Measurements from ENCODE around the gene MCUB.
"Not testable (repeated sequence)": the region's sequence is repeated elsewhere in the genome, so short reads cannot be mapped to it uniquely, and the experiment has no call there.

The MCUB gene

DNA sequence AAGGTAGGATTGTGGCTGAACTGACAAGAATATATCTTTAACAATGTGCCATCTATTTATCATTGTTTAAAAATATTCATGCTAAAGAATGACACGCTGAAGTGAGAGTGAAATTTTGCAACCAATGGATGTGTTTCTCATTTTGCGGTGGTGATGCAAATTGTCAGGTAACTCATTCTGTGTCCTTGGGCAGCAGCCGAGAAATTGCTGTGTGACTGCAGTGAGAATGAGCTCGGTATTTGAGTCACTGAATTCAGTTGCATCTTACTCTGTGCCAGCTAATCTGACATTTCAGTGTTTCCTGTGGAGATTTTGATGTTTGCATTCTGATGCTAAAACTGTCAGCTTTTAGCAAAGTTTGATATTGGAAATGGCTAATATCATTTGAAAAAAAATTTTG, 28.1 kb downstream of the MCUB start:
- DNase-seq = no peak

DNA sequence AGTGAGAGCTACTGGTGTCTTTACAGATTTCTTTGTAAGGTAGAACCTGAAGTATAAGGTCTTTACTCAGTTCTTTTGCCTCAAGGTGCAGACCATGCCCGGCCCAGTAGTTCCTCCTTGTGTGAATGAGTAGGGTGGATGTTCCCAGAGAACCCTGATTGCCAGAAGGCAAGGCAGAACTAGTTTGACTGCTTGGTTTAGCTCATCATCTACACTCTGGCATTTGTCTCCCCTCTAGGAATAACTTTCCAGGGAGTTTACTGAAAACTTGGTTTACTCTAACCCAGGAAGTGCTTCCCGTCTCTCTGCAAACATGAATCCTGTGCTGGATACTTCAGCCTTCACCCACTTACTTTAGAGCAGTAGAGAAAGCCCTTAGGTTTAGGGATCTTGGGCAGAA, 29.1 kb downstream of the MCUB start:
- no peak for DNase-seq

DNA sequence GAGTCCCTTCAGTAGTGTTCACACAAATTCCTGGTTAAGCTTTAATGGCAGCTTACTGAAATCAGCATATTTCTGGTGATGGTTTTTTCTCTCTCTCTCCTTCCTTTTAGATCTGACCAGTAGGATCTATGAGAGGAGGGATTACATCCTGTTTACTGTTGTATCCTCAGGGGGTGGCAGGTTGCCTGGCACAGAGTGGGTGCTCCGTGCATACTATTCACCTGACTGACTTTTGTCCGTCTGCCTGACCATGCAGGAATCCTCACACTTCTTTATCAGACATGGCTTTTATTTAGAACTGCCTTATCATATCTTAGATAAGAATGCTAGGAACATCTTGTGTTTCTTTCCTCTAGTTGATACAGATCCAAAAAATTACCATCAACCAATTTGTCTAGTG, 29.6 kb downstream of the MCUB start:
- DNase-seq = no peak

DNA sequence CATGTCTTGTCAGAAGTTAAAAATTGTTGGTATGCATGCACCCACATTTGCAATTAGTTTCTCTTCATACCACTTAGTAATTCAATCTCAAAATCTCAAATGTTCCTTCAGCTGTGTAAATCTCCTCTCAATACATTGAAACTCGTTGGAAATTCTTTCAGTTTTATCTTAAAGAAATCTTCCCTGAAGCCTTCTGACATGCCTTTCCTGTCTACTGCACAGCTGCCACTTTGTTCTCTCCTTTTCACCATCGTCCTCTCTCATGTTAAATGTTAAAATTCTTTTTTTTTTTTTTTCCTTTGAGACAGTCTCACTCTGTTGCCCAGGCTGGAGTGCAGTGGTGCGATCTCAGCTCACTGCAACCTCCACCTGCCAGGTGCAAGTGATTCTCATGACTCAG, 30.9 kb downstream of the MCUB start:
- DNase-seq = no peak

DNA sequence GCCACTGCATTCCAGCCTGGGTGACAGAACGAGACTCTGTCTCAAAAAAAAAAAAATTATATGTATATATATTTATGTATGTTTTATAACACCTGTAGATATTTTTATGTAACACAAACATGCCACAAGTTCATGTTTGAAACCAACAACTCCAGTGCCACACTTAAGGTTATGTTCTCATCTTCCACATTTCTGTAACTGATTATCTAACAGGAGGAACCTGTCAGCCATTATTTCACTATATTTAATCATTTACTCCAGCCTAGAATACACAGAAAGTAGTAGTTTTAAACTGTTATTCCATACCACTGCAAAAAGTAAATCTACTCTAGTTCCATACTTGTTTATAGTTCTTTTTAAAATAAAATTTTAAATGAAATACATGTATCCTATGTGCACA, 32.3 kb downstream of the MCUB start:
- DNase-seq = no peak

DNA sequence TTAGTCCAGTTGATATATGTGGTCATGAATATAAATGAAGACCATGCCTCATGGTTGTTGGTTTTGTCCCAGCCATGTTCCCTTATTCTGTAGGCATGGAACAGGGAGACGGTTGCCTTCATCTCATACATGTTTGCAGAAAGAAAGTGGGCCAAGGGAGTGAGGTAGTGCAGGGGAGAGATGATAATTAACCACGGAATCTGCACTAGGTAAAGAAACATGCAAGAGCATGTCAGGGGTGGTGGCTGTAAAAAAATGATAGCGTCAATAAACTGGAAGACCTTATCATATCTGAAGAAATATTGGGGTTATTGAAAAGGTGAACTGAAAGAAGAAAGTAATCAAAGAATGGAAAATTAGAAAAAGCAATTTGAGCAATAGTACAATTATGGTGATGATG, 35.1 kb downstream of the MCUB start:
- not testable (repeated sequence) for DNase-seq

DNA sequence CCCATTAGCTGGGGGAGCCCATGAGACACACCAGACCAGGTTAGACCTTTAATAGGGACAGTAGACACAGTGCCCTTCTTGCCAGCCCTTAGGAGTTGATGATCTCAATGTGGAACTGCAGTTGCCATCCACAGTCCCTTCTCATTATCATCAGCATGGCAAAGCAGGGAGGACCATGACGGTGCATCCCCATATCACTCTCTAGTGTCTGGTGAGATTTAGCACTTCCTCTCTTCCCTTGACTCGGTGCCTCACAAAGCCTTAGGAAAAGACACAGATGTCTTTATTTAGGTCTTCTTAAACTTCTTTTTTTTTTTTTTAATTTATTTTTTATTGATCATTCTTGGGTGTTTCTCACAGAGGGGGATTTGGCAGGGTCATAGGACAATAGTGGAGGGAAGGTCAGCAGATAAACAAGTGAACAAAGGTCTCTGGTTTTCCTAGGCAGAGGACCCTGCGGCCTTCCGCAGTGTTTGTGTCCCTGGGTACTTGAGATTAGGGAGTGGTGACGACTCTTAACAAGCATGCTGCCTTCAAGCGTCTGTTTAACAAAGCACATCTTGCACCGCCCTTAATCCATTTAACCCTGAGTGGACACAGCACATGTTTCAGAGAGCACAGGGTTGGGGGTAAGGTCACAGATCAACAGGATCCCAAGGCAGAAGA, 36.5 kb downstream of the MCUB start:
- not testable (repeated sequence) for DNase-seq

DNA sequence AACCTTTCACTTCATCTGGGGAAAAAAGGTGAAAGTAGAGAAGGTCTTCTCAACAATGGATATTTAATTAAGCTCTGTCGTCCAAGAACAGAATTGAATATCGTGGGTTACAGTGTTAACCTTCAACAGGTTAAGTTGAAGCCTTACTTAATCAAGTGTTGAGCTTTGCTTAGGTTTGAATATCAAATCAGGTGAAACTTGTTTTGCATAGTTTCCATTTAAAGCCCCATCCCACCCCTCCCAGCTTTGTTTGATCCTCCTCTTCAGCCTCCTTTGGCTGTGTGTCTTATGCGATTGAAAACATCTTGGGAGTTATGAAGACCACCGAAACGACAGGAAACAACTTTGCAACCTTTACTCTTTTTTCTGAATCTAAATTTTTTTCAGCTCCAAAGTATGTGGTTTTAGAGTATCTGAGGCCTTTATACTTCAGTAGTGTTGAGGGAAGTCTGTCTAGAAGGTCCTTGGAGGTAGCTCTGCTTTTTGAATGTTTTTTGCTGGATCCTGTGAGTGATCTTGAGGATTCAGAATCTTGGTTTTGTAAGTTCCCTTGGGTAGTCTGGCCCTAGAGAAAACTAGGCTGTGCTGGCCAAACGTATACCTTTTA, 39.1 kb downstream of the MCUB start:
- DNase-seq = no peak

DNA sequence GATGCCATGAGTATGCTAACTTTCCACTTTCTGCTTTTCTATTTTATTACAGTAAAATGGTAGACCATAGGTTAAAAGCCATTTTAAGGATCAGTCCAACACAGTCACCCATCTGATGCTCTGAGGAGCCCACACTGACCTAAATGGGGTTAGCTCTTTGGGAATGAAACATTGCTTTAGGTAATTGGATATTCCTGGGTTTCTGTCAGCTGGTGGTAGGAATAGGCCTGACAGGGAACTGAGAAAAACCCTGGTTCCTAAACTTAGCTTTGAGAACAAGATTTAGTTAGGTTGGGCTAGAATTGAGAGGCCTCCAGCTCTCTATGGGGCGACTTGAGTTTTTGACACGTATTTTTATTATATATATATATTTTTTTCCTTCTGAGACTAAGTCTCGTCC, 40.4 kb downstream of the MCUB start:
- DNase-seq = no peak

DNA sequence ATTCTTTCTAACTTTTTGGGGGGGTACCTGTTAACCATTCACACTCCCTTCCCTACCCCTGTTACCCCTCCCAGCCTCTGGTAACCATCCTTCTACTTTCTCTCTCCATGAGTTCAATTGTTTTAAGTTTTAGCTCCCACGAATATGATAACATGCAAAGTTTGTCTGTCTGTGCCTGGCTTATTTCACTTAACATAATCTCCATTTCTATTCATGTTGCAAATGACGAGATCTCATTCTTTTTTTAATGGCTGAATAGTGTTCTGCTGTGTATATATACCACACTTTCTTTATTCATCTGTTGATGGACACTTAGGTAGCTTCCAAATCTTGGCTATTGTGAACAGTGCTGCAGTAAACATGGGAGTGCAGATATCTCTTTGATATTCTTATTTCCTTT, 41.3 kb downstream of the MCUB start:
- no peak for DNase-seq

DNA sequence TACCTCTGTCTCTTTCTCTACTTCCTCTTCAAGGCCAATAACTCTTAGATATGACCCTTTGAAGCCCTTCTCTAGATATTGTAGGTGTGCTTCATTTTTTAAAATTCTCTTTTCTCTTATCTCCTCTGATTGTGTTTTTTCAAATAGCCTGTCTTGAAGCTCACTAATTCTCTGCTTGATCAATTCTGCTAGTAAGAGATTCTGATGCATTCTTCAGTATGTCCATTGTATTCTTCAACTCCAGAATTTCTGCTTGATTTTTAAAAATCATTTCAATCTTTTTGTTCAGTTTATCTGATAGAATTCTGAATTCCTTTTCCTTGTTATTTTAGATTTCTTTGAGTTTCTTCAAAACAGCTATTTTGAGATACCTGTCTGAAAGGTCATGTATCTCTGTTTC, 47.9 kb downstream of the MCUB start:
- DNase-seq = no peak

DNA sequence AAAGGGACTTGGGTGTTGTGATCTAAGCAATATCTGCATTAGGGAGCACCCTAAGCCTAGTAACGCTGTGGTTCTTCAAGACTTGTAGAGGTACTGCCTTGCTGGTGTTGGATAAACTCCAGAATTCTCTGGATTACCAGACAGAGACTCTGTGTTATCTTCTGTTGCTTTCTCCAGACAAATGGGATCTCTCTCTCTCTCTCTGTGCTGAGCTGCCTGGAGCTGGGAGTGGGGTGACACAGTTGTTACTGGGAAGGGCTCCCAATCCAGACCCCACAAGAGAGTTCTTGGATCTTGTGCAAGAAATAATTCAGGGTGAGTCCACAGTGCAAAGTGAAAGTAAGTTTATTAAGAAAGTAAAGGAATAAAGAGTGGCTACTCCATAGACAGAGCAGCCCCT, 48.8 kb downstream of the MCUB start:
- no peak for DNase-seq

DNA sequence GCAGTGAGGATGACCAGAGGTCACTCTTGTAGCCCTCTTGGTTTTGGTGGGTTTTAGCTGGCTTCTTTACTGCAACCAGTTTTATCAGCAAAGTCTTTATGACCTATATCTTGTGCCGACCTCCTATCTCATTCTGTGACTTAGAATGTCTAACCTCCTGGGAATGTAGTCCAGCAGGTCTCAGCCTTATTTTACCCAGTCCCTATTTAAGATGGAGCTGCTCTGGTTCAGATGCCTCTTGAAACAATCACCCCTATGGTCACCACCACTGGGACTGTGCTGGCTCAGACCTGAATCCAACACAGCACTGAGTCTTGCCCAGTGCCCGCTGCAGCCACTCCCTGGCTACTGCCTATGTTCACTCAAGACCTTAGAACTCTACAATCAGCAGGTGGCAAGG, 49.4 kb downstream of the MCUB start:
- no peak for DNase-seq

DNA sequence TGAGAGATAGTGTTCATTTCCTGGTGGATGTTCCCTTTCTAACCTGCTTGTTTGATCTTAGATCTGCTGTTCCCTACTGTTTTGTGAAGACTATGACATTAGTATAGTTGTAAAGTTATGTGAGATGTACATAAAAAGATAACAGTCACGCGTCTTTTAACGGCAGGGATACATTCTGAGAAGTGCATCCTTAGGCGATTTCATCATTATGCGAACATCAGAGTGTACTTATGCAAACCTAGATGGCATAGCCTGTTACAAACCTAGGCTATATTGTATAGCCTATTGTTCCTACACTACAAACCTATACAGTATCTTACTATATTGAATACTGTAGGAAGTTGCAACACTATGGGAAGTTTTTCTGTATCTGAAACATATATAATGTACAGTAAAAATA, 50.4 kb downstream of the MCUB start:
- DNase-seq = no peak

DNA sequence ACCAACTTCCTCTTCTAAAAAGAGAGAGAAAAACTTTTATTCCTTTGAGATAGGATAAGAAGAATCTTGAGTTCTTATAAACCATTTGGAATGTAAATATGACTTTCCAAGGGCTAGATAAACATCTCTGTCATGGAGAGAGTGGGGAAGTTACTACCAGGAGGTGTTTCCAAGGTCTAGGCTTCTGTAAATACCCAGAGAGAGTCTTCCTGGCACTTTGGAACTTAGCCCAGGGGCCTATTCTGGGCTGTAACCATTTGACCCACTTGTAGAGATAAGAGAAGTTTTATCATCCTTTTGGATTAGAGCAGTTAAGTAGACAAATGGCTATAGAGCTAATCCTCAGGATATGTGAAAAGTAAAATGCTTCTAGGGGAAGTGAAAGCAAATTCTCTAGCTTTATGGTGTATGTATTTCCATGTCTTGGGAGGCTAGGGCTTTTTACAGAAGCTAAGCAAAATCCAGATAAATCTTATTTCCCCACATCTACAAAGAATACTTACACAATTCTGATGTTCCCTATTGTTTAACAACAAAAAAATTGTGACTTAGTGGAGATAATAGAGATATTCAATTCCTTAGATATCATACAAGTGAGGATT, 51.1 kb downstream of the MCUB start:
- DNase-seq = no peak

DNA sequence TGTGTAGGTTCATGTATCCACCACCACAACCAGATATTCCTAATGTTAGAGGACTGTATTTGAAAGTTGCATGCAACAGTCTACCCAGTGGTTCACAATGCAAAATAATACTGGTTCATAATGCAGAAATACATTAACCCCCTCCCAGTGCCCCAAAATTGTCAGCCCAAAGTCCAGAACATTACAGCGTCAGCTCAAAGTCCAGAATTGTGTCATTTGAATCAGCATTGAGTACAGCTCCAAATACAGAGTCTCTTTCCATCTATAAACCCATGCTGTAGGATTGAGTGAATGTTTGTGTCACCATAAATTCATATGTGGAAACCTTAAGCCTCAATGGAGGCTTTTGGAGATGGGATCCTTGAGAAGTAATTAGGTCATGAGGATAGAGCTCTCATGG, 54.0 kb downstream of the MCUB start:
- no peak for DNase-seq

DNA sequence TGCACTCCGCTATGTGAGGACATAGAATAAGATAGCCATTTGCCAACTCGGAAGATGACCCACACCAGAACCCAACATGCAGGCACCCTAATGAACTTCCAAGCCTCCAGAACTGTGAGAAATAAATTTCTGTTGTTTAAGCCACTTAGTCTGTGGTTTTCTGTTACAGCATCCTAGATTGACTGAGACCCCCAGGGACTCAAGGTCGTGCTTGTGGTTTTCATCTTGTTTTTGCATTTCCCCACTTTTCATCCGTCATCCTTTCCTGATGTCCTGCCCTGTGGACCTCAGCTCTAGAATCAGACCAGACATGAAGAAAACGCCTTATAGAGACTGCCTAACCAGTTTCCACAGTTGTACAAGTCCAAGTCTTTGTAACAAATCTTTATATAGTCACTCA, 54.4 kb downstream of the MCUB start:
- DNase-seq = no peak

DNA sequence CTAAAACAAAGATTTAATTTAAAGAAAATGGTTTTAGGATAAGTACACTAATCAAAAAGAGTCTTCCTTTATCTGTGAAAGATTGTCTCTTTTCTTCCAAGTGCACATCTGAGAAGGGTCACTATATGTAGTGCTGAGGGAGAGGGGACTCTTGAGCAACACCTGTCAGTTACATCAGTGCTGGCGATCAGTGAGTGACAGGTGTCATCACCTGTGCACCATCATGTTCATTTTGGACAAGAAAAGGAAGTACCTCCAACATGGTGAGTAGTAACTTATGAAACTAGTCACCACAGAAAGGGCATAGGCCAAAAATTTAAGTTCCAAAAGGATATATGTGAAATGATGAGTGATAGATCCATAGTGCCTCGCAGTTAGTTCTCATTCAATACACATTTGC, 55.7 kb downstream of the MCUB start:
- DNase-seq = no peak

DNA sequence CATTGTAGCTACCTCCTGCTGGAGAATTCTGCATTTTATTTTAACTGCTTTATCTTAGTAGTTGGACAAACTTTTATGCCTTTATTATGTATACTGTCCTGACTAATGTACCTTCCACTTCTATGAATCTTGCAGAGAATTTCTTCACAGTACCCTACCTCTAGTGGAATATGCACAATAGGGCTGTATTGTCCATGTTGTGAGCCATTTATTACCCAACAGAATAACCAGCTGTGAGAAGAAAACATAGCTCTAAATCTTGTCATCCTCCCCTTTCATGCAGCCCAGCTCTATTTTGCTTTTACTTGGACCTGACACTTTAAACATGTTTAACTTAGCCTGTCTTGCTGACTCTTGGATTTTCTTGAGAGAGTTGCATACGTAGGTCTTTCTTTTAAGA, 56.2 kb downstream of the MCUB start:
- no peak for DNase-seq

DNA sequence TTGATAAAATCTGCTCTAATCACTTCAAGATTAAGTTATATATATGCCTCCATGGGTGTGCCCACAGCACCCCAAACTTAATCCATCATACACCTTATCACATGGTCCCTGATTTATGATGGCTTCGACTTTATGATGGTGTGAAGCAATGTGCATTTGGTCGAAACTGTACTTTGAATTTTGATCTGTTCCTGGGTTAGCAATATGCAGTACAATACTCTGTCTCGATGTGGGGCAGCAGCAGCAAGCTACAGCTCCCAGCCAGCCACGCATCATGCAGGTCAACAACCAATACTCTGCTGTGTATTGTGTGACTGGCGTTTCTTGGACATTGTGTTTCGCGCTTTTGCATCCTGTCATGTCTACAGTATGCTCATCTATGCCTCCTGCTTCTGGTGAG, 62.6 kb downstream of the MCUB start:
- no peak for DNase-seq

DNA sequence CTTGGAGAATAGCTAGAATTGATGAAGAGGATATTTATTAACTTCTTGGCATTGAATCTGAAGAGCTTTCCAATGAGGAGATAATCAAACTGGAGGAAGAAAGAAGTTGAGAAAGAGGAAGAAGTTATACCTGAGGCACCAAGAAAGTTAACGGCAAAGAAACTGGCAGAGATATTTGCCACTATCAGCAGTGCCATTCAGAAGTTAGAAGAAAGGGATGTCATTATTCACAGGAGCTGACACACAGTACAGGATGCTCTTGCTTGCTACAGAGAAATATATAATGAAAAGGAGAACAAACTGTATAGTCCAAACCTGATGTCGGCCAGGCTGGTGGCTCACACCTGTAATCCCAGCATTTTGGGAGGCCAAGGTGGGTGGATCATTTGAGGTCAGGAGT, 64.5 kb downstream of the MCUB start:
- DNase-seq = no peak

DNA sequence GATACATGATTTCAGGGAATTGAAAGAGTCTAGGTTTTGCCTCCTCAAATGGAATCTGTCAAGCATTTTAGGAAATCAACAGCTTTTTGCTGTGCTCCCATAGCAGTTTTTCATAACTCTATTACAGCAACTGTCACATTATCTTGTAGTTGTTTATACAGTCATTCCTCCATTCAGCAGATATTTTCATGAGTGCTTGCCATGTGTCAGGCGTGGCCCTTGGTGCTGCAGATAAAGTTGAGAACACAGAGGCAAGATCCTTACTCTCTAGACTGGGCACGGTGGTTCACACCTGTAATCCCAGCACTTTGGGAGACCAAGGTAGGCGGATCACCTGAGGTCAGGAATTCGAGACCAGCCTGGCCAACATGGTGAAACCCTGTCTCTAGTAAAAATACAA, 67.3 kb downstream of the MCUB start:
- no peak for DNase-seq

DNA sequence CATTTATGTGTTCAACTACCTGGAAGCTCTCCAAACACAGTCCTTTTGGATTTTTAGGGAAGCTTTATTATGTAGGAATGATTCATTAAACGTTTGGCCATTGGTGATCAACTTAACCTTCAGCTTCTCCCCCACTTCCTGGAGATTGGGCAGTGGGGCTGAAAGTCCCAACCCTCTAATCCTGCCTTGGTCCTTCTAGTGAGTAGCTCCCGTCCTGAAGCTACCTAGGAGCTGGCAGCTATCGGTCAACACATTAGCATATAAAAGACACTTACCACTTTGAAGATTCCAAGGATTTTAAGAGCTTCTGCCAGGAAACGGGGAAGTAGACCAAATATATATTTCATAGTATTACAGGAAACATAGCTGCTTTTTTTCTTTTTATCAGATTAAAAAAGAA, 69.7 kb downstream of the MCUB start:
- no peak for DNase-seq

DNA sequence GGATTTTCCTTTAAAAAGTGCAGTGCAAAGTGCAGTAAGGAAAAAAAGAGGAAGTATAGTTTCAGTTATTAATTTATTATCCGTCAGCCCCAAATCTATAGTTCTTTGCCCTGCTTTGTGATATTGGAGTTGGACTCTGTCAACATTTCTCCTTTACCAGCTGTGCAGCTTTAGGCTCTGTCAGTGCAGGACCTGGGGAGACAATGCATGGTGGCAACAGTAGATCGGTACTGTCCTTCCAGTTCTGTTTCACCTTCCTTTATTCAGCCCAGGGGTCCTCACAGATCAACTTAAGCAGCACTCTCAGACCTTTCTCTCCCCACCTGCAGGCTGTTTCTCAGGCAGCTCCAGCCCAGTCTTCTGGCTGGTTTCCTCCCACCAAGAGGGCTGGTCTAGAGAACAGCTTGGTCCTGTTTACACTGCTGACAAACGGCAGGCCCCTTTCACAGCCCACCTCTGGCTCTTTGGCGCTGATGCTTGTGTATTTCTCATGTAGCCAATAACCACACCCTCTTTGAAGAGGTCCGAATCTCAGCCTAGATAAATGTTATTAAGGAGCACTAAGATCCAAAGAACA, 71.6 kb downstream of the MCUB start:
- no peak for DNase-seq

DNA sequence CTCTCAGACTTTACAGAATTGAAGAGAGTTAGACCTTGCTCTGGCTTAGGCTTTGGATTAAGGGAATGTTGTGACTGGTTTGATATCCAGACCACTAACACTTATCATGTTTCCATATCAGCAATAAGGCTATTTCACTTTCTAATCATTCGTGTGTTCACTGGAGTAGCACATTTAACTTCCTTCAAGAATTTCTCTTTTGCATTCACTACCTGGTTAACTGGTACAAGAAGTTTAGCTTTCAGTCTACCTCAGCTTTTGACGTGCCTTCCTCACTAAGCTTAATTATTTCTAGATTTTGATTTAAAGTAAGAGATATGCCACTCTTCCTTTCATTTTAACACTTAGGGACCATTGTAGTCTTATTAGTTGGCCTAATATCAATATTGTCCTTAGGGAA, 80.6 kb downstream of the MCUB start:
- no peak for DNase-seq
